PC-3 (cell line): ENCODE measurements around the gene TSPAN12. TPM values are rescaled to one million over a fixed set of nuclear protein-coding genes. Genes with fewer than 3 reads are reported as not detected.

Source experiments
- ATAC-seq: fragments of 200-7000 bp; cut with Tn5 transposase; 2 replicates; pipeline ENCODE4 v1.9.1; 2020; ENCODE audit warnings: mild to moderate bottlenecking, moderate library complexity
- BruUV-seq: library from RNA; stranded (reverse); fragments of 400-500 nt; replicated peaks from 2 replicates; lab custom pipeline; 2021; lab: Mats Ljungman, UMichigan
- CTCF ChIA-PET: fragments of 300-600 bp; sonication (Branson Sonifier 250); formaldehyde crosslinking; loops from one replicate; lab custom pipeline; 2022; ENCODE audit warnings: antibody characterized with exemption; lab: Charles Lee
- POLR2A ChIA-PET: fragments of 300-600 bp; sonication (Branson Sonifier 250); formaldehyde crosslinking; loops from one replicate; lab custom pipeline; 2022; ENCODE audit warnings: antibody characterized with exemption; ENCODE audit not compliant: unreplicated experiment; lab: Charles Lee
- DNase-seq: peaks from one replicate; pipeline ENCODE4 v3.0.0-alpha.2; 2015
- H2AFZ ChIP-seq: fragments of 300-600 bp; sonication (generic); 2 replicates; pipeline ENCODE4 v1.6.0; 2016; ENCODE audit warnings: antibody characterized with exemption, low read length
- H3F3A ChIP-seq: fragments of 300-600 bp; sonication (generic); one replicate; pipeline ENCODE4 v1.6.0; 2017; ENCODE audit warnings: antibody characterized with exemption, low read length, control low read depth, mild to moderate bottlenecking; ENCODE audit not compliant: unreplicated experiment
- H3K27ac ChIP-seq: fragments of 300-600 bp; sonication (generic); 2 replicates; pipeline ENCODE4 v1.5.1; 2016; ENCODE audit warnings: mild to moderate bottlenecking, low read length
- H3K27me3 ChIP-seq: fragments of 300-600 bp; sonication (generic); 2 replicates; pipeline ENCODE4 v1.6.1; 2016; ENCODE audit warnings: low read length, mixed read lengths
- H3K36me3 ChIP-seq: fragments of 300-600 bp; sonication (generic); 2 replicates; pipeline ENCODE4 v1.6.1; 2016; ENCODE audit warnings: low read depth, mixed run types, low read length, mixed read lengths
- H3K4me1 ChIP-seq: fragments of 300-600 bp; sonication (generic); 2 replicates; pipeline ENCODE4 v1.5.1; 2016; ENCODE audit warnings: low read length; ENCODE audit not compliant: insufficient read depth
- H3K4me2 ChIP-seq: fragments of 300-600 bp; sonication (generic); 2 replicates; pipeline ENCODE4 v1.6.0; 2016; ENCODE audit warnings: low read length
- H3K4me3 ChIP-seq: fragments of 300-600 bp; sonication (generic); 2 replicates; pipeline ENCODE4 v1.5.1; 2016; ENCODE audit warnings: mild to moderate bottlenecking, low read length, mixed read lengths
- H3K79me2 ChIP-seq: fragments of 300-600 bp; sonication (generic); 2 replicates; pipeline ENCODE4 v1.6.1; 2017; ENCODE audit warnings: low read length, mixed read lengths
- H3K9ac ChIP-seq: fragments of 300-600 bp; sonication (generic); 2 replicates; pipeline ENCODE4 v1.6.0; 2016; ENCODE audit warnings: mild to moderate bottlenecking, low read length
- H3K9me2 ChIP-seq: fragments of 300-600 bp; sonication (generic); replicated peaks from 2 replicates; pipeline ENCODE4 v1.6.1; 2016; ENCODE audit warnings: mixed run types, low read length, mixed read lengths
- H3K9me3 ChIP-seq: fragments of 300-600 bp; sonication (generic); 2 replicates; pipeline ENCODE4 v1.6.1; 2016; ENCODE audit warnings: low read length, mixed read lengths
- H4K20me1 ChIP-seq: fragments of 300-600 bp; sonication (generic); 2 replicates; pipeline ENCODE4 v1.6.1; 2016; ENCODE audit warnings: low read length, mixed read lengths
- EZH2 ChIP-seq: fragments of 300-600 bp; sonication (generic); IDR thresholded peaks from one replicate; pipeline ENCODE4 v1.6.1; 2017; ENCODE audit warnings: antibody characterized with exemption, mild to moderate bottlenecking, low read length; ENCODE audit not compliant: unreplicated experiment
- EZH2phosphoT487 ChIP-seq: fragments of 300-600 bp; sonication (generic); IDR thresholded peaks from 2 replicates; pipeline ENCODE4 v1.6.1; 2018; ENCODE audit warnings: mild to moderate bottlenecking, antibody characterized with exemption, low read length, borderline replicate concordance
- intact Hi-C: fragments of 100-400 bp; cut with micrococcal nuclease; formaldehyde crosslinking; loops from 2 replicates; pipeline ENCODE4 v1.9.0; 2023
- total RNA-seq: library from RNA; depleted of rRNA; stranded (reverse); fragments of >200 nt; gene quantifications from 2 replicates; pipeline ENCODE4 v1.2.3, GENCODE V29; 2014
- TF ChIP-seq, protein P1 (sequence below): fragments of 300-600 bp; sonication (generic); conservative IDR thresholded peaks from 2 replicates; pipeline ENCODE4 v1.5.1; 2017; ENCODE audit warnings: antibody characterized with exemption, low read depth, mild to moderate bottlenecking, low read length

Gene TSPAN12
- total RNA-seq, 1 experiment from 2014 or later = 8.3 TPM

DNA sequence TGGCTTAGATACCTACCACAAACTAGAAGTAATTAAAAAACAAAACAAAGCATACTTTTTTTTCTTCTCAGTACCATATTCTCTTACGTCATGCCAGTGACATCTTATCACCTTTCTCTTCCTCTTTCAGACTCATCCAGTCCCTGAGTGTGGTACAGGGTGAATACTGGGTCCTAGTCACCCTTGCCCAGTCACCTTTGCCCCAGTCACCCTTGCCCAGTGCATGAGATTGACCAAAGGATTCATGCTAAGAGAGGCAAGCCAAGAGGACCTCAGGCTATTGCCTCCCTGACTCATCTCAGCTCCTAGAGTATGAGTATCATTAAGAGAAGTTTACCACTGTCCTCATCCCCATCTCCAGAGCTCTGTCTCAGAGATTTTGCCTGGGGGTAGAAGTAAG lies 10.0 kb upstream of the TSPAN12 start:
- Histone ChIP-seq H4K20me1 (no peaks in the 10 kb centered on the region), H2AFZ (no peak overlapping the region), H3K4me3 (no peak overlapping the region), H3K36me3 (no peaks in the 10 kb centered on the region), H3K9ac (no peak overlapping the region), H3K9me2 (no peaks in the 10 kb centered on the region), H3F3A (no peaks in the 10 kb centered on the region), H3K4me1 (peaks cover 6% of the 10 kb centered on the region; the same call in 1 of the 2 replicates), H3K9me3 (no peaks in the 10 kb centered on the region), H3K4me2 (no peak overlapping the region), H3K27ac (no peak overlapping the region), H3K79me2 (no peaks in the 10 kb centered on the region), H3K27me3 (no peaks in the 10 kb centered on the region)
- no peak for TF ChIP-seq EZH2
- peak; percentile 88 for ATAC-seq
- peak; percentile 66 for DNase-seq
- no TSS peak for BruUV-seq
- intact Hi-C loops = no loop called here
- POLR2A ChIA-PET = no interaction called here
- CTCF ChIA-PET = interaction anchor here (0.6 kb wide), 1 partner anchor 62 kb away, joined by 3 read pairs; no protein-coding TSS in a partner anchor

DNA sequence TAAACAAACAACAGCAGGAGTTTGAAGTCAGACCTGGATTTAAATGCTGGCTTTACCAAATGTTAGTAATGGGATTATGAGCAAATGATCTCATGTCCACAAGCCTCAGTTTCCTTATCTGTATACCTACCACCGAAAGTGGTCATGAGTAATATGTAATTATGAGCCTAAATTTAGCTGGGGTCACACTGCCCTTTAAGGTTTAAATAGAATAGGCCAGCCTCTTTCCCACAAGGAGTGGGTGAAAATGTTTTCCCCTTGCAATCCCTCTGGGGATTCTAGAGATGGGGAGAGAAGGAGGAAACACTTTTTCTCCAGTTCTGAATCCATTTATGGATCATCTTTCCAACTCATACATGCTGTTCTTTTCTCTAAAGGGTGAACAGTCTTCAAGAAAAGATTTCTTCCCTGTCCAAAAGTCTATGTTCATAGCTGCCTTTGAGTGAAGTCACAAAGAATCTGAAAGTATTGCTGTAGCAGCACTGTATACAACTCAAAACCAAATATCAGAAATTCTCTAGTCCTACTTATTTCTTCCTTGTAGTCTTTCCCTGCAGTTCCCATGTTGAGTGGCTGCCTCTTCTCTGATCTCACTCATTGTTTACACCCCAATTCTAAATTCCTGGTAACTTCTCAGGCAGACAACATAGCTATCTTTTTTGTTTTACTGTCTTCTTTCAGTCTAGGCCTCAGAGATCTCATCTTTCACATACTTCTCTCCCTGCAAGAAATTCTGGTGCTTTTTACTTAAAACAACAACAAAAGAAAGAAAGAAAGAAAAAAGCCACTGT lies 7.4 kb upstream of the TSPAN12 start:
- H3K9me2 ChIP-seq = no peaks in the 10 kb centered on the region
- DNase-seq = no peak
- no peak overlapping the region for H3K27ac ChIP-seq
- no TSS peak for BruUV-seq
- H2AFZ ChIP-seq = no peak overlapping the region
- no peak for TF ChIP-seq EZH2phosphoT487
- no peak for TF ChIP-seq EZH2
- TF ChIP-seq, protein P1, sequence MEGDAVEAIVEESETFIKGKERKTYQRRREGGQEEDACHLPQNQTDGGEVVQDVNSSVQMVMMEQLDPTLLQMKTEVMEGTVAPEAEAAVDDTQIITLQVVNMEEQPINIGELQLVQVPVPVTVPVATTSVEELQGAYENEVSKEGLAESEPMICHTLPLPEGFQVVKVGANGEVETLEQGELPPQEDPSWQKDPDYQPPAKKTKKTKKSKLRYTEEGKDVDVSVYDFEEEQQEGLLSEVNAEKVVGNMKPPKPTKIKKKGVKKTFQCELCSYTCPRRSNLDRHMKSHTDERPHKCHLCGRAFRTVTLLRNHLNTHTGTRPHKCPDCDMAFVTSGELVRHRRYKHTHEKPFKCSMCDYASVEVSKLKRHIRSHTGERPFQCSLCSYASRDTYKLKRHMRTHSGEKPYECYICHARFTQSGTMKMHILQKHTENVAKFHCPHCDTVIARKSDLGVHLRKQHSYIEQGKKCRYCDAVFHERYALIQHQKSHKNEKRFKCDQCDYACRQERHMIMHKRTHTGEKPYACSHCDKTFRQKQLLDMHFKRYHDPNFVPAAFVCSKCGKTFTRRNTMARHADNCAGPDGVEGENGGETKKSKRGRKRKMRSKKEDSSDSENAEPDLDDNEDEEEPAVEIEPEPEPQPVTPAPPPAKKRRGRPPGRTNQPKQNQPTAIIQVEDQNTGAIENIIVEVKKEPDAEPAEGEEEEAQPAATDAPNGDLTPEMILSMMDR = no peak
- H3K4me1 ChIP-seq = peaks cover 6% of the 10 kb centered on the region; the same call in 1 of the 2 replicates
- CTCF ChIA-PET = no interaction called here
- no peaks in the 10 kb centered on the region for H3K9me3 ChIP-seq
- intact Hi-C loops = no loop called here
- no peaks in the 10 kb centered on the region for H3K36me3 ChIP-seq
- no peak overlapping the region for H3K4me2 ChIP-seq
- H4K20me1 ChIP-seq = no peaks in the 10 kb centered on the region
- POLR2A ChIA-PET = no interaction called here
- H3K27me3 ChIP-seq = no peaks in the 10 kb centered on the region
- H3K9ac ChIP-seq = no peak overlapping the region
- no peak for ATAC-seq
- no peaks in the 10 kb centered on the region for H3F3A ChIP-seq
- no peaks in the 10 kb centered on the region for H3K79me2 ChIP-seq
- H3K4me3 ChIP-seq = no peak overlapping the region

DNA sequence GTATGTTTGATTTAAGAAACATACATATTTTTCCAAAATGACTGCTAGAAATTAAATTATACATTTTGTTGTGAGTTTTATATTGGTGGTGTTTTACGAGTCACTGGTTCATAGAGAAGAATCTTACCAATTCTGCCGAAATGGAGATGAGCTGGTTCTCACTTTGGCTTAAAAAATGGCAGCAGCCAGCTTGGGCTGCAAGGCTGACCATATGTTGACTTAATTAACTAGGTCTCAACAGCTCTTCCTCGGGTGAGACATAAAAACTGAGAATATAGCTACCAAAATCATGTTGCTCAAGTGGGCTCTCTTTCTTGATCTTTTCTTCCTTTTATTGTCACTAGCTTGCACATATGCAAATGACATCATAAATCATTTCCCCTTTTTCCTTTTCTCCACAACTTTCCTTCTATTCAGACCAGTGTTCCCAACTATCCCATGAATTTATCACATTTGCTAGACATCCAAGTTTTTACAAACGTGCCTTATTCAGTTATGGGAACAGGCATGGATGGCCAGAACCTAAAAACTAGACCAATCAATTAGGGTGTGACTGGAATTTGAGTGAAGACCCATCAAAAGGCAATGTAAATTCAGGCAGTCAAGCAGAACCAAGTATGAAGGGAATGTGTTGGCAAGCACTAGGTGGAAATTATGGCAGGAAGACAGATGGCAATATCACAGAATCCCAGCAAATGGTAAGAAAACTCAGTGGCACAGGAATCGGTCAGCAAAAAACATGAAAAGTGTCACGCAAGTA lies 6.4 kb upstream of the TSPAN12 start:
- Histone ChIP-seq H3K4me1 (peaks cover 6% of the 10 kb centered on the region; the same call in 1 of the 2 replicates), H4K20me1 (no peaks in the 10 kb centered on the region), H3K27ac (no peak overlapping the region), H3K4me2 (no peak overlapping the region), H3K9me2 (no peaks in the 10 kb centered on the region), H3K9me3 (no peaks in the 10 kb centered on the region), H3K36me3 (no peaks in the 10 kb centered on the region), H3K9ac (no peak overlapping the region), H3F3A (no peaks in the 10 kb centered on the region), H2AFZ (no peak overlapping the region), H3K4me3 (no peak overlapping the region), H3K27me3 (no peaks in the 10 kb centered on the region), H3K79me2 (no peaks in the 10 kb centered on the region)
- ATAC-seq = no peak
- TF ChIP-seq, protein P1 = no peak
- TF ChIP-seq EZH2 (no peak), EZH2phosphoT487 (no peak)
- intact Hi-C loops = no loop called here
- no peak for DNase-seq
- CTCF ChIA-PET = no interaction called here
- no TSS peak for BruUV-seq
- POLR2A ChIA-PET = interaction anchor here (0.6 kb wide), 1 partner anchor 34 kb away, joined by 3 read pairs; no protein-coding TSS in a partner anchor
